ENCODE measurements around the gene LARP1. TPM values are rescaled to one million over a fixed set of nuclear protein-coding genes. Genes with fewer than 3 reads are reported as not detected.
"Not testable (repeated sequence)": the region's sequence is repeated elsewhere in the genome, so short reads cannot be mapped to it uniquely, and the experiment has no call there.

The LARP1 gene
- total RNA-seq, 1 donor from 2014 or later = 338 TPM

DNA sequence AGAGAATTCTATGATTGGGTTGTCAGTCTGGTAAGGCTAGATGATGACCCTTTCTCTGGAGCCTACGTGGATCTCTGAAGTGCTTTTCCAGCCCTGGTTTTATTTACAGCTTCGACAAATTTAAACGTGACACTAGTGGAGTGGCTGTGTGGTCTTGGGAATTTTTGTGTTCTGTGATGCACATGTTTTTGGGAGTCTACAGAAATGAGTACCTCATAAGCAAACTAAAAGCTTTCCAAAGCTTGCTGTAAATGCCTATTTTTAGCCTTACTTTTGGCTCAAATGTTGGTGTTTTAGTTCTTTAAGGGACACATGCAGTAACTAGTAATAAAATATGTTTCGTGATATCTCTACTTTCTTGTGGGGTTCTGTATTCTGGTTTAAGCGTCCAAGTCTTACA is 3.3 kb downstream of the LARP1 start:
- Mint-ChIP-seq H3K36me3 (ENCODE audit: low read depth) (peaks cover 17% of the 10 kb centered on the region), H3K27ac (peak overlapping the region; percentile 89), H3K4me1 (ENCODE audit: low read depth) (peaks cover 57% of the 10 kb centered on the region), H3K4me3 (peak overlapping the region; percentile 91), H3K9me3 (no peaks in the 10 kb centered on the region), H3K27me3 (ENCODE audit: insufficient read depth) (peaks cover 1% of the 10 kb centered on the region)
- intact Hi-C loops (cut with micrococcal nuclease) = loop anchor here (1.0 to 10.0 kb wide), 3 partner anchors 9 to 564 kb away; partner anchors contain the start of gene GALNT10
- no peak for DNase-seq (ENCODE audit: low spot score)

DNA sequence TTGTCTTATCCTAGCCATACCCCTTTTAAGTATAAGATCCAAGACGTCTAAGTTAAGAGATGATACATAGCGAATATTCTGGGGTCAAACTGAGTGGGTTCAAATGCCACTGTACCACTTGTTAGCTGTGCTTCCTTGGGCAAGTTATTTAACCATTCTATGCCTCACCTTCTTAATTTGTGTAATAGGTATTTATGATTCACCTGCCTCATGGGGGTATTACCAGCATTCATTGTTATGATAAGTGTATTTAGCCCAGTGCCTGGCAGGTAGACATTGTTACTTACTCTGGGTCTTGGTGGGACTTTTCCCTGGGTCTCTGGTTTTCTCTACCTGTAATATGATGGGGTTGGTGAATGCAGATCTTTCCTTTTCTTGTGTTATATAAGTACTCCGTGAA is 3.8 kb downstream of the LARP1 start:
- H3K9me3 Mint-ChIP-seq = no peaks in the 10 kb centered on the region
- no peak for DNase-seq (ENCODE audit: low spot score)
- peaks cover 53% of the 10 kb centered on the region for H3K4me1 Mint-ChIP-seq (ENCODE audit: low read depth)
- peaks cover 1% of the 10 kb centered on the region for H3K27me3 Mint-ChIP-seq (ENCODE audit: insufficient read depth)
- H3K4me3 Mint-ChIP-seq = peak overlapping the region; percentile 91
- peak overlapping the region; percentile 40 for H3K27ac Mint-ChIP-seq
- peaks cover 17% of the 10 kb centered on the region for H3K36me3 Mint-ChIP-seq (ENCODE audit: low read depth)
- intact Hi-C loops (cut with micrococcal nuclease) = loop anchor here (1.0 to 10.0 kb wide), 3 partner anchors 8 to 564 kb away; partner anchors contain the start of gene GALNT10

DNA sequence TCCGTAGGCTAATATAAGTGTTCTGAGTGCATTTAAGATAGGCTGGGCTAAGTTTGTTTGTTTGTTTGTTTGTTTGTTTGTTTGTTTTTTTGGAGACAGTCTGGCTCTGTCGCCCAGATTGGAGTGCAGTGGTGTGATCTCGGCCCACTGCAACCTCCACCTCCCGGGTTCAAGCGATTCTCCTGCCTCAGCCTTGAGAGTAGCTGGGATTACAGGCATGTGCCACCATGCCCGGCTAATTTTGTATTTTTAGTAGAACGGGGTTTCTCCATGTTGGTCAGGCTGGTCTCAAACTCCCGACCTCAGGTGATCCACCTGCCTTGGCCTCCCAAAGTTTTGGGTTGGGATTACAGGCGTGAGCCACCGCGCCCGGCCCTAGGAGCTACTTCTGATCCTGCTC is 4.7 kb downstream of the LARP1 start:
- not testable (repeated sequence) for DNase-seq (ENCODE audit: low spot score); H3K27me3 Mint-ChIP-seq (ENCODE audit: insufficient read depth); H3K9me3 Mint-ChIP-seq; H3K27ac Mint-ChIP-seq; H3K4me3 Mint-ChIP-seq
- peaks cover 46% of the 10 kb centered on the region for H3K4me1 Mint-ChIP-seq (ENCODE audit: low read depth)
- H3K36me3 Mint-ChIP-seq (ENCODE audit: low read depth) = peaks cover 18% of the 10 kb centered on the region
- intact Hi-C loops (cut with micrococcal nuclease) = loop anchor here (5.0 to 10.0 kb wide), 2 partner anchors 273 to 565 kb away; partner anchors contain the start of gene GALNT10

DNA sequence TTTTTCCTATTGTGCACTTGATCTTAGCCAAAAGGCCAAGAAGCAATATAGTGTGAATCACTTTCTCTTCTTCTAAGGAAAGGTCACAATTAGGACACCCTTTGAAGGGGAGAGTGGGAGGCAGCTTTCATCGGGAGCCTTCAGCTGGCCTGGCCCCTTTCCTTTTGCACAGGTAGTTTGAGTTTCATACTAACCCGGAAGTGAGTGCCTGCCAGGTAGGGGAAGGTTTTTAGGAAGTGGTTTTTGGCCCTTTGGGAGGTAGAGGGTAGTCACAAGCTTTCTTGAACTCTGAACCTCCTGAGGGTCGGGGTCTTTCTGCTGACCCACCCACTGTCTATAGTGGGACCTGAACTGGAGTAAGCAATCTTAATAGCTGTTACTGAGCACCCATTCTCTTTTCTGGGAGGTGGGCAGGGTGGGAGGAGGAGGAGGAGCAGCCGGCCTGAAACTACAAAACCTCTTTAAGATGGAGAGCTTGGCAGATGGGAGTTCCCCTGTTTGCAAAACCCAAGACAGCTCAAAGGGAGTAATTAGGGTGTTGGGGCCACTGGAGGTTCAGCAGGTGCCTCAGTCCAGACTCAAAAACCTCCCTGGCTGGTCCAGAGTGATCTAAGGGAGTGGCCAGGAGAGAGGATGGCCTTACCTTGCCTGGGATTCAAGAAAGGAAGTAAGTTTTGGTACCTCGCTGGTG is 6.0 kb downstream of the LARP1 start:
- DNase-seq (ENCODE audit: low spot score) = peak; percentile 5
- Mint-ChIP-seq H3K4me3 (peak overlapping the region; percentile 68), H3K27ac (peak overlapping the region; percentile 55), H3K27me3 (ENCODE audit: insufficient read depth) (no peaks in the 10 kb centered on the region), H3K9me3 (no peaks in the 10 kb centered on the region), H3K4me1 (ENCODE audit: low read depth) (peaks cover 59% of the 10 kb centered on the region), H3K36me3 (ENCODE audit: low read depth) (peaks cover 23% of the 10 kb centered on the region)
- intact Hi-C loops (cut with micrococcal nuclease) = no loop called here

DNA sequence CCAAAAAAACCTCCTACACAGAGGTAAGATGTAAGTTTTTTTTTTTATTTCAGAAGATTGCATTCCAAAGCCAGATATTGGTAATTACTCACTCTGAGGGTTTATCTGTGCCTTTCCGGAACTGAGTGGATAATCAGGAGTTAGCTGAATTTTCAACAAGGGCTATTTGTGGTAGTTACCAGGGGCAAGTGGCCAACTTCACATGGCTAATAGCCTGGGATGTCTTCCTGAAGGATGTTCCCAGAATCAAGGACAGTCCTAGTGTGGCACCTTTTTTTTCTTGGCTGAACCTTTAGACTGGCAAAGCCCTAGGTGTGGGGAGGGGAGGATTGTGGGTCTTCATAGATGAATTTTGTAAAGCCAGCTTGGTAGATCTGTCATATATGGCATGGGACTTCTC is 7.1 kb downstream of the LARP1 start:
- DNase-seq (ENCODE audit: low spot score) = no peak
- H3K27ac Mint-ChIP-seq = no peak overlapping the region
- no peak overlapping the region for H3K4me3 Mint-ChIP-seq
- no peaks in the 10 kb centered on the region for H3K9me3 Mint-ChIP-seq
- peaks cover 18% of the 10 kb centered on the region for H3K36me3 Mint-ChIP-seq (ENCODE audit: low read depth)
- intact Hi-C loops (cut with micrococcal nuclease) = no loop called here
- peaks cover 70% of the 10 kb centered on the region for H3K4me1 Mint-ChIP-seq (ENCODE audit: low read depth)
- no peaks in the 10 kb centered on the region for H3K27me3 Mint-ChIP-seq (ENCODE audit: insufficient read depth)

DNA sequence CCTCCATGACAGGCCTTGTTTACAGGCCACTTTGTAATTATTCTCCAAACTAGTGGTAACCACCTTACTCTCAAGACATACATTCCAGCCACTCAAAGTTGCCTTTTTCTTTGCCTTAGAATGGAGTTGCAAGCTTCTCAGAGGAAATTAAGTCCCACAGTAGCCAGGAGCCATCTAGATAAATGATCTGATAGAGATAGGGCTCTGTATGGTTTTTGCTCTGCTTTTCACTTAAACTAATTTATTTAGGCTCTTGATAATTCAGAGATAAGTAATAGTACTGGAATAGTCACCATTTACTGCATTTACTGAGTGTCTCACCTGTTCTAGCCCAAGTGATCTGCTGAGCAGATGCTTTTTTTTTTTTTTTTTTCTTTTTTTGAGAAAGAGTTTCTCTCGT is 7.5 kb downstream of the LARP1 start:
- Mint-ChIP-seq H3K27ac (no peak overlapping the region), H3K27me3 (ENCODE audit: insufficient read depth) (no peaks in the 10 kb centered on the region), H3K9me3 (no peaks in the 10 kb centered on the region), H3K4me1 (ENCODE audit: low read depth) (peaks cover 74% of the 10 kb centered on the region), H3K36me3 (ENCODE audit: low read depth) (peaks cover 18% of the 10 kb centered on the region), H3K4me3 (no peak overlapping the region)
- DNase-seq (ENCODE audit: low spot score) = no peak
- intact Hi-C loops (cut with micrococcal nuclease) = no loop called here

DNA sequence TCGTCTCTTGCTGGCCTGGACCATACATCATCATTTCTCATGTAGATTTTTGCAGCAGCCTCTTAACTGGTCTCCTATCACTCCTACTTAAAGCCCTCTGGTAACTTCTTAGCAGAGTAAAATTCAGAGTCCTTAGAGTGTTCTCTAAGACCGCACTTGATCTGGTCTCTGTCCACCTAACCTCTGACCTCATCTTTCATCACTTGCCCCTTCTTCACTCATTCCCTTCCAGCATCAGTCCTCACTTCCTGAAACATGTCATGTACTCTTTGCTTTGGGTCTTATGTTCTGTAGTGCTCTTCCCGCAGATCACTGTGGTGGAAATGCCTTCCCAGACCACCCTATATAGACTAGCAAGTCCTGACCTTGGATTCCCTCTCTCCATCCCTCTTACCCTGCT is 9.8 kb downstream of the LARP1 start:
- peaks cover 69% of the 10 kb centered on the region for H3K4me1 Mint-ChIP-seq (ENCODE audit: low read depth)
- no peak overlapping the region for H3K4me3 Mint-ChIP-seq
- H3K27me3 Mint-ChIP-seq (ENCODE audit: insufficient read depth) = no peaks in the 10 kb centered on the region
- no peak for DNase-seq (ENCODE audit: low spot score)
- intact Hi-C loops (cut with micrococcal nuclease) = no loop called here
- H3K9me3 Mint-ChIP-seq = no peaks in the 10 kb centered on the region
- peak overlapping the region; percentile 61 for H3K27ac Mint-ChIP-seq
- H3K36me3 Mint-ChIP-seq (ENCODE audit: low read depth) = peaks cover 14% of the 10 kb centered on the region

DNA sequence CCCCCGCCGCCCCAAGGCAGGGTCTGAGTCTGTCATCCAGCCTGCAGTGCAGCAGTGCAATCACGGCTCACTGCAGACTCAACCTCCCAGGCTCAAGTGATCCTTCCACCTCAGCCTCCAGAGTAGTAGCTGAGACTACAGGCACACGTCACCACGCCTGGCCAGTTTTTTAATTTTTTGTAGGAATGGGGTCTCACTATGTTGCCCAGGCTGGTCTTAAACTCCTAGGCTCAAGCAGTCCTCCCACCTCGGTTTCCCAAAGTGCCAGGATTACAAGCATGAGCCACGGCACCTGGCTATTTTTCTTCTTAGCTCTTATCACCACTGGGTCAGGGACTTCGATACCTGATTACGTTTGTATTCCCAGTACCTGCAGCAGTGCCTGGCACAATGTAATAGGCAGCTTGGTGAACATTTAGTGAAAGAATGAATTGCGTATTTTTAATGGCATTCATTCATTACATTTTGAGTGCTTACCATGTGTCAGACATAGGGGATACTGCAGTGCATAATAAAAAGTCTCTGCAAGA is 10.3 kb downstream of the LARP1 start:
- Mint-ChIP-seq H3K9me3 (no peaks in the 10 kb centered on the region), H3K36me3 (ENCODE audit: low read depth) (peaks cover 12% of the 10 kb centered on the region), H3K4me1 (ENCODE audit: low read depth) (peaks cover 71% of the 10 kb centered on the region), H3K4me3 (no peak overlapping the region), H3K27ac (peak overlapping the region; percentile 85), H3K27me3 (ENCODE audit: insufficient read depth) (no peaks in the 10 kb centered on the region)
- intact Hi-C loops (cut with micrococcal nuclease) = no loop called here
- DNase-seq (ENCODE audit: low spot score) = no peak

DNA sequence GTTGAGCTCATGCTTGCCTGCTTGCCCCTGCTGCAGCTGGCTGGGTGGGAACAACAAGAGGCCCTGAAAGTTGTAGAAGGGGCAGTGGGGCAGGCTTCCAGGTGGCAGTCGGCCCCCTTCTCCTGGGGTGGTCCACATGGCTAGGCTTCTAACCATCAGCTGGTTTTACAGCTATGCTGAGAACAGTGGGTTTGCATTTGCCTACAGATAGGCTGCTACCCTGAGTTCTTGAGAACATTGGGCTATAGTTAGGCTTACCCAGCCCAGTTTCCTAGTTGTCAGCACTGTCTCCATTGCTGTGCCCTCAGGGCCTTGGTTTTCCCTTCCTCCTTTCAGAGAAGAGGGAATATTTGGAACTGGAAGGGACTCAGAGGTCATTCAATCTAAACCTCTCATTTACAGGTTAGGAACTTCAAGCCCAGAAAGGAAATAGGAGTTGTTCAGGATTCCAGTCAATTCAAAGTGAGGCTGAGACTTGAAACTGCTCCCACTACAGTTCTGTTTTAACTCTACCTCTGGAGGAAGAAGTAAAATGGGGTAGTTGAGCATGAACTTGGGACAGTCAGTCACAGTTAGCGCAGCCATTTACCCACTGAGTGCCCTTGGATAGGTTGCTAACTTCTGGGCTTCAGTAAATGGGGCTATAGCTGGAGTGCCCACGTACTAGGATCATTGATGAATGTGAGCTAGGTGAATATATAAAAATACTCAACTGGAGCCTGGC is 11.5 kb downstream of the LARP1 start:
- no peak for DNase-seq (ENCODE audit: low spot score)
- Mint-ChIP-seq H3K4me1 (ENCODE audit: low read depth) (peaks cover 69% of the 10 kb centered on the region), H3K36me3 (ENCODE audit: low read depth) (peaks cover 12% of the 10 kb centered on the region), H3K27ac (peak overlapping the region; percentile 40), H3K27me3 (ENCODE audit: insufficient read depth) (no peaks in the 10 kb centered on the region), H3K4me3 (peak overlapping the region; percentile 28), H3K9me3 (no peaks in the 10 kb centered on the region)
- intact Hi-C loops (cut with micrococcal nuclease) = loop anchor here (1.0 kb wide), 1 partner anchor 8 kb away; no protein-coding TSS in a partner anchor

DNA sequence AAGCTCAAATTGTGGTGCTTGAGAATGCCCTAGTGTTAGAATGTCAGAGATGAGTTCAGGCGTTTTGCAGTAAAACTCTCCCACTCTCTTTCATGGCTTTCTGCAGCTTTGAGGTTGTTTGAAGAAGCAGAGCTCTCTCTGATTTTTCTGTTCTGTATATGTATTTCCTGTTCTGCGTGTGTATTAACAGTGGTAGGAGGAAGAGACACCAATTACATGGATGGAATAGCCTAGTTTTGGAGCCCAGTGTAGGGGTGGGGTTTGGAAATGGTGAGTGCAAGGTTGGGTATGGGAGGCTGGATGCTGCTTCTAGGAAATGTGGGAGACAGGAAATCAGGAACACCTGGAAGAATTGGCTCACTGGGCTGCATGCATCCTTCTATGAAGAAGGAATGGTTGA is 12.4 kb downstream of the LARP1 start:
- H3K4me1 Mint-ChIP-seq (ENCODE audit: low read depth) = peaks cover 62% of the 10 kb centered on the region
- peaks cover 11% of the 10 kb centered on the region for H3K36me3 Mint-ChIP-seq (ENCODE audit: low read depth)
- H3K9me3 Mint-ChIP-seq = no peaks in the 10 kb centered on the region
- H3K4me3 Mint-ChIP-seq = peak overlapping the region; percentile 1
- H3K27me3 Mint-ChIP-seq (ENCODE audit: insufficient read depth) = no peaks in the 10 kb centered on the region
- intact Hi-C loops (cut with micrococcal nuclease) = loop anchor here (1.0 kb wide), 1 partner anchor 9 kb away; no protein-coding TSS in a partner anchor
- no peak for DNase-seq (ENCODE audit: low spot score)
- H3K27ac Mint-ChIP-seq = peak overlapping the region; percentile 37

DNA sequence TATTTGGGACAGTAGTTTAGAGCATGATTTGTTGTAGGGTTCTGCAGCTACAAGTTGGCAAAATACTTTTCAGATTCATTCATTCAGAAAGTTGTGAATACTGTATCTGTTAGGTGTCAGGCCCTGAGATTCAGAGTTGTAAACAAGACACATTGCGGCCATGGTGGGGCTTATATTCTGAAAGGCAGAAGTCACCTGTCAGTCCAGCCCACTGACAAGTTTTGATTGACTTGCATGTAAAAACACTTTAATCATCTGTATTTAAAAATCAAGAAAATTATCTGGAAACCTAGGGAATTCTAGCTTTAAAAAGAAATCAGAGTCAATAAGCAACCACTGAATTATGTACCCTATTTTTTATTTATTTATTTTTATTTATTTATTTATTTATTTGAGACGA is 13.0 kb downstream of the LARP1 start:
- Mint-ChIP-seq H3K36me3 (ENCODE audit: low read depth) (peaks cover 11% of the 10 kb centered on the region), H3K9me3 (no peaks in the 10 kb centered on the region), H3K4me1 (ENCODE audit: low read depth) (peaks cover 65% of the 10 kb centered on the region), H3K4me3 (no peak overlapping the region), H3K27ac (no peak overlapping the region), H3K27me3 (ENCODE audit: insufficient read depth) (no peaks in the 10 kb centered on the region)
- DNase-seq (ENCODE audit: low spot score) = no peak
- intact Hi-C loops (cut with micrococcal nuclease) = no loop called here

DNA sequence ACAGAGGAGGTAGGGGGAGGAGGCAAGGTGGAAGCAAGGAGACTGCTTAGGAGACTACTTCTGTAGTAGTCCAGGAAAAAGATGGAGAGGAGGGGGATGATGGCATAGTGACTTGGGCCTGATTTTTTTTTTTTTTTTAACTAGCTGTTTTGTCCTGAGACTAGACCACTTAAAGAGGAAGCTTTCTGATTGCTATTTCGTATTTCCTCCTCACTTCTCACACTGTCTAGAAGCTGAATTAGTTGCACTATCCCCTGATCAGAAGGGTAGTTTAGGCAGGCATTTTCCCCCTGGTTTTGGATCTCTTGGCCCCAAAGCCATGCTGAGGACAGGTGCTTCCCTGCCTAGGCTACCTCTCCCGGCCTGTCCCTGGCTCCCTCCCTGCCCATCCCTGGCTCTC is 14.9 kb downstream of the LARP1 start:
- no peak for DNase-seq (ENCODE audit: low spot score)
- peak overlapping the region; percentile 64 for H3K27ac Mint-ChIP-seq
- peaks cover 78% of the 10 kb centered on the region for H3K4me1 Mint-ChIP-seq (ENCODE audit: low read depth)
- intact Hi-C loops (cut with micrococcal nuclease) = no loop called here
- H3K36me3 Mint-ChIP-seq (ENCODE audit: low read depth) = peaks cover 8% of the 10 kb centered on the region
- no peaks in the 10 kb centered on the region for H3K27me3 Mint-ChIP-seq (ENCODE audit: insufficient read depth)
- no peak overlapping the region for H3K4me3 Mint-ChIP-seq
- H3K9me3 Mint-ChIP-seq = no peaks in the 10 kb centered on the region

DNA sequence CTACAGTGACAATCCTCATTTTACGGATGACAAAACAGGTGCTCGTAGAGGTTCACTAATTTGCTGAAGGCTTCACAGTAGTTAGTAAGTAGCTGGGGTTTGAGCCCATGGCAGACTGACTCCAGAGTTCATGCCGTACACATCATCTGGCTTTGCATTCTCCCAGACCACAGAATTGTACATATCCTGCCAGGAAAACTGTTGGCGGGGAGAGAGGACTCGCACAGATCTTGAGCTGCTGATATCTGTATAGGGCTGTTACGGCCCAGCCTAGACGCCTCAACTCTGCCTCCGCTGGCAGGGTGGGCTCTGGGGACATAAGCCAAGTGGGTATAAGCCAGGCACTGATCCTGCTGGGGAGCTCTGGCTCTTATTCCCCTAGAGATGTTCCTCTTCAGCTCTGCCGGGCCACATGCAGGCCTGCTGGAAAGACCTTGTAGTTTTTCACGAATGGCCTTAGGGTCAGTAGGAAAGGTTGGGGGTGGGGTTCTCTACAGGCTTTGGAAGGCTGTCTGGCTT is 16.3 kb downstream of the LARP1 start:
- Mint-ChIP-seq H3K9me3 (no peaks in the 10 kb centered on the region), H3K4me3 (no peak overlapping the region), H3K27me3 (ENCODE audit: insufficient read depth) (no peaks in the 10 kb centered on the region), H3K4me1 (ENCODE audit: low read depth) (peaks cover 66% of the 10 kb centered on the region), H3K27ac (no peak overlapping the region), H3K36me3 (ENCODE audit: low read depth) (peaks cover 6% of the 10 kb centered on the region)
- intact Hi-C loops (cut with micrococcal nuclease) = no loop called here
- no peak for DNase-seq (ENCODE audit: low spot score)
